Ecto neural progenitor cell (in vitro differentiated cells): ENCODE measurements around the gene MRPS26.
"Not testable (repeated sequence)": the region's sequence is repeated elsewhere in the genome, so short reads cannot be mapped to it uniquely, and the experiment has no call there.

ENCODE experiments used
- DNase-seq: peaks from one replicate; pipeline ENCODE4 v3.0.0-alpha.2; 2018; ENCODE audit warnings: low spot score

The MRPS26 gene

DNA sequence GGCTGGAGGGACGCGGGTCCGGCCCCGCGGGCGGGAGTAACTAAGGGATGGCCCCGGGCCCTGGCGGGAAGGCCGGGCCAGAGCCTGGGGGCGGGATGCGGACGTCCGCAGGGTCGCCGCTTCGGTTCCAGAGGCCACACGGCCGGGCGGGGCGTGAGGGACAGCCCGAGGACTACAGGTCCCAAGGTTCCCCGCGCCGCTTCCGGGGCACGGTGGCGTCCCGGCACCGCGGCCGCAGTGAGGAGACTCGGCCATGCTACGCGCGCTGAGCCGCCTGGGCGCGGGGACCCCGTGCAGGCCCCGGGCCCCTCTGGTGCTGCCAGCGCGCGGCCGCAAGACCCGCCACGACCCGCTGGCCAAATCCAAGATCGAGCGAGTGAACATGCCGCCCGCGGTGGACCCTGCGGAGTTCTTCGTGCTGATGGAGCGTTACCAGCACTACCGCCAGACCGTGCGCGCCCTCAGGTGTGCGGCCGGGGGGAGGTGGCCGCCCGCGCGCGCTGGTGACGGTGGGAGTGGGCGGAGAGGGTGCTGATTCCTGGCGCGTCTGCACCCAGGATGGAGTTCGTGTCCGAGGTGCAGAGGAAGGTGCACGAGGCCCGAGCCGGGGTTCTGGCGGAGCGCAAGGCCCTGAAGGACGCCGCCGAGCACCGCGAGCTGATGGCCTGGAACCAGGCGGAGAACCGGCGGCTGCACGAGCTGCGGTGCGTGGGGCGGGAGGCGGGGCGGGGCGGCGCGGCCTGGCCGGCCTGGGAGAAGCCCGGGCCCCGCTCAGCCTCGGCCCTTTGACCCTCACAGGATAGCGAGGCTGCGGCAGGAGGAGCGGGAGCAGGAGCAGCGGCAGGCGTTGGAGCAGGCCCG, at the start of gene MRPS26:
MRPS26 (plus strand) TSS at position 237 of the 861 bp plus-strand sequence; CDS start at position 254, 17 bp downstream.
- DNase-seq = peak; percentile 95

DNA sequence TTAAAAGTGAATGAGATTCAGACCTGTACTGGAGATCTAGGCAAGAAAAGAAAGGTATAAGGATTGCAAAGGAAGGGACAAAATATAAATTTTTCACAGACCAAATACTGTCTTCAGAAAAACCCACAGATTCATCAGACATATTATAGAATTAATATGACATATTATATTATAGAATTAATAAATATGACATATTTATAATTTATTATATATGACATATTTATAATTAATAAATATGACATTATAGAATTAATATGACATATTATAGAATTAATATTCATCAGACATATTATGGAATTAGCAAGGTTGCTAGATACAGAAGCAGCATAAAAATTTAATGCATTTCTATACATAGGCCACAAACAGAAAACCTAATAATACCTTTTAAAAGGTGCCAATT, 47.1 kb upstream of the MRPS26 start:
- no peak for DNase-seq

GRCh38 chr20:3000852-3001523, 44.9 kb upstream of the MRPS26 start:
- DNase-seq = no peak

DNA sequence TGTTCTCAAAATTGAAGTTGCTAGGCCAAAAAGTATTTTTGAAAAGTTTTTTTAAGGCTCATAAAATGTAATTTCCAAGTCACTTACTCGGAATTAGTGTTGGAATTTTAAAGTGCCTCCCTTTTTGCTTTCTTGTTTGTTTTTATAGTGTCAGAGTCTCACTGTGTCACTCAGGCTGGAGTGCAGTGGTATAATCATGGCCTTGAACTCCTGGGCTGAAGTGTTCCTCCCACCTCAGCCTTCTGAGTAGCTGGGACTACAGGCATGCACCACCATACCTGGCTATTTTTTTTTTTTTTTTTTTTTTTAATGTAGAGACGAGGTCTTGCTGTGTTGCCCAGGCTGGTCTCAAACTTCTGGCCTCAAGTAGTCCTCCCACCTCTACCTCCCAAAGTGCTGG, 42.4 kb upstream of the MRPS26 start:
- DNase-seq = no peak

DNA sequence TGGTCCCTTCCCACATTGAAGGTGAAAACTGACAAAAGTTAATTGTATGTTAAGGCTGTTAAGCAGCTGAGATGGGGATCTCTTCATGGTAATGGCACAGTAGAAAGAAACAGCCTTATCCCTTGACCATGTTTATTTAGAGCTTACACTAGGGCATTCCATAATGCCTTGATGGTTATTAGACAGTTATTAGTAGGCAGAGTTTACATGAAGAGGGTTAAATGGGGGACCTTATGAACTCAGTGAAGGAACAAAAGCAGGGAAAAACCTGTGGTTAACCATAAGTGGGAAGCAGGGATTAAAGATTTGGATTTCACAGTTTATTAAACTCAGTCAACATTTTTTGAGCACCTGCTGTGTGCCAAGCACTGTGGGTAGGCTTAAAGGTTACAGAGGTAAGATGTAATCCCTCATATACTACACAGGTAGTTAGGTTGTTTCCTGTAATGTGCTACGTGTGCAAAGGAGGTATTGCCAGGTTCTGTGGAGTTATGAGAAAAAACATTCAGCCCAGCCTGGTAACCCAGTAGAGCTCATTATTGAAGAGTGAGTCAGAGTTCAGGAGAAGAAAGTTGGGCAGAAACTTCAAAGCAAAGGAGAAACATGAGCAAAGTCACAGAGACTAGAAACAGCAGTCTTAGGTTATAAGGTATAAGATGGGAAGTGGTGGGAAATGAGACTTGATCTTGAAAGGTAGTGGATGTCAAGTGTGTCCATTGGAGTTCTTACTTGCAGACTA, 34.7 kb upstream of the MRPS26 start:
- no peak for DNase-seq

GRCh38 chr20:3011752-3012151, 34.1 kb upstream of the MRPS26 start:
- no peak for DNase-seq

DNA sequence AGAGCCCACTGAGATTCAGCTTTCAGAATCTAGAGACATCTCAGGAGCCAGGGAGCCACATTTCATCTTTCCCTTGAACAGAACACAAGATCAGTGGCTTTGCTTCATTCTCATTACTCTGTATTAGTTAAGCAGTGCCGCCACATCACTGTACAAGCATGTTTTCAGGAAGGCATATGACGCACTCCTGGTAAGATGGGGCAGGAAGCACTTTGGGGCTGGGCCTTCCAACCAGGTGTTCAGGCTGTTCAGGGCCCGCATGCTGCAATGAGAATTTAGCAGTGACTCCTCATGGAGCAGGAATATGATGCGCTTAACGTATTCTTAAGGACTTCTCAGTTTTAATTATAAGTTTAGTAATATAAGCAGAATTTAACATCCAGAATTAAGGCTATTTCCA, 32.1 kb upstream of the MRPS26 start:
- DNase-seq = no peak

DNA sequence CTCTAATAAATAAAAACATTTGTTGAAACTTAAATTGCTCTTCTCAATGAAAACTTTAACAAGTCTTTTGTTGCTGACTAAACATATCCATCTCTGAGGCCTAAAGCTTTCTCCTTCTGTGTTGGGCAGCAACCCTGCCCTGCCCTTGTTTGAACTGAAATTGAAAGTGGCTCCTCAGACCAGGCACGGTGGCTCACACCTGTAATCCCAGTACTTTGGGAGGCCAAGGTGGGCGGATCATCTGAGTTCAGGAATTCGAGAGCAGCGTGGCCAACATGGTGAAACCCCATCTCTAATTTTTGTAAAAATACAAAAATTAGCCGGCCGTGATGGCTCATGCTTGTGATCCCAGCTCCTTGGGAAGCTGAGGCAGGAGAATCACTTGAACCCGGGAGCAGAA, 31.7 kb upstream of the MRPS26 start:
- DNase-seq = no peak

GRCh38 chr20:3014662-3015061, 31.2 kb upstream of the MRPS26 start:
- DNase-seq = no peak

DNA sequence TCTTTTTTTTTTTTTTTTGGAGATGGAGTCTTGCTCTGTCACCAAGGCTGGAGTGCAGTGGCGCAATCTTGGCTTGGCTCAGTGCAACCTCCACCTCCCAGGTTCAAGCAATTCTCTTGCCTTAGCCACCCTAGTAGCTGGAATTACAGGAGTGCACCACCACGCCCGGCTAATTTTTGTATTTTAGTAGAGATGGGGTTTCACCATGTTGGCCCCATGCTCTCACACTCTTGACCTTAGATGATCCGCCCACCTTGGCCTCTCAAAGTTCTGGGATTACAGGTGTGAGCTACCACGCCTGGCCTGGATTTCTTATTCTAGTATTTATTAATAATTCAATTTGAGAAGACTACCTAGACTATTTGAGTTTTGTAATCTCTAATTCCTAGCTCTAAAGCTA, 30.6 kb upstream of the MRPS26 start:
- not testable (repeated sequence) for DNase-seq

DNA sequence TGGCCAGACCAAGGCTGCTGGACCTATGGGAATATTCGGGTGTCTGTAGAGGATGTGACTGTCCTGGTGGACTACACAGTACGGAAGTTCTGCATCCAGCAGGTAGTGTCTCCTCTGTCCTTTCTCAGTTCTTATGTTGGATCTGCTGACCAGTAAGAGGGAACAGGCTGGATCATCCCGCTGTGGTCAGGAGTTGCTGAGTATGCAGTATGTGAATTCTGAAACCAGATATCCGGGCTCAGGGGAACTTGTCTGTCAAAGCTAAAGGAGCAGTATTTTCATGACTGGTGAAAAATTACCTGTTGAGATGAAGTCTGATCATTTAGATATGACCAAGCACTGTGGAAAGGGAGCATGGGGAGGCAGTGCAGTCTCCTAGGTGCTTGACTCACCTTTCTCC, 24.5 kb upstream of the MRPS26 start:
- no peak for DNase-seq

DNA sequence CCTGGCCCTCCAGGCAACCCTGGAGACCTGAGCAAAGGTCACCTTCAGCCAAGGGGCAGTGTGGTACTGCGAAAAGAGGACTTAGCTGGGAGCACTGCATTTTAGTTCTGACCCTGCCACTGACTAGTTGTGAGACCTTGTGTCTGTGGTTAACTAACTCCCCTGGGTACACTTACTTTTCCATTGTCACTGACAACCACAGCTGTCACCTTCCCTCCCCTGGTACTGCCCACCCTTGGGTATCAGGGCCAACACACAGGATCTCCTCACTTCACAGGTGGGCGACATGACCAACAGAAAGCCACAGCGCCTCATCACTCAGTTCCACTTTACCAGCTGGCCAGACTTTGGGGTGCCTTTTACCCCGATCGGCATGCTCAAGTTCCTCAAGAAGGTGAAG, 24.1 kb upstream of the MRPS26 start:
- no peak for DNase-seq

- DNase-seq = not testable (repeated sequence)
Observed at GRCh38 chr20:3022559-3023490, 23.0 kb upstream of the MRPS26 start.

DNA sequence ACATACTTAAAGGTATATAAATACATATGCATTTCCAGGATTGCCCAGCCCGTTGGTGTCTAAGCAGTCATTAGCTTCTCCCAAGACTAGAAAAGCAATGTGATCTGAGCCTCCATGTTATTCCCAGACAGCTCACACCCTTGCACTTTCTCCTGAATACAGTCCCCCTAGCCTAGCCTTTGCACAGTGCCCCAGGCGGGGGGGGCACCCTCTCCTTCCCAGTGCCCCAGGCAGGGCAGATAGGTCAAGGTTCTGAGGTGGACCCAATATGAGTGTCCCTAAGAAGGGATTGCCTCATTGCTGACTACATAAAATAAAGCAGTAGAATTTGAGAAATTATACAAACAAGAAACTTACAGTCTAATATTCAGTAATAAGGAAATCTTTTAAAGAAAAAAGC, 17.9 kb upstream of the MRPS26 start:
- no peak for DNase-seq

- no peak for DNase-seq
Observed at GRCh38 chr20:3031524-3032147, 14.2 kb upstream of the MRPS26 start.

- no peak for DNase-seq
Observed at GRCh38 chr20:3032624-3033023, 13.2 kb upstream of the MRPS26 start.

DNA sequence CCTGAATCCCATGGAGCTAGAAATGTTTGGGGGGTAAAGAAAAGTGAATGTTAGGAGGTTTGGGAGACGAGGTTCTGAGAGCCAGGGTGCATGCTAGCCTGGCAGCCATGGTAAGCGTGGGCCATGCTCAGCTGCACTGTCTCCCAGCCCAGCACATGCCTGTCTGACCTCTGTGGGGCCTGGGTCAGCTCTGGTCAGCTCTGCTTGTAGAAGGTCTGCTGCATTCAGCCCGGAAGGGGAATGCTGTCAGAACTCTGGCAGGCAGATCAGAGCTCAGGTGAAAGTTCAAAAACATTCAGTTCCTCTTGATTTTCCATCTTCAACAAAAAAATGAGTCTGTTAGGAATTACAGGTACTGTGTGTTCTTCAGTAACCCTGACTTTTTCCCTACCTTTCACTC, 8.2 kb upstream of the MRPS26 start:
- no peak for DNase-seq

- no peak for DNase-seq
Observed at GRCh38 chr20:3038454-3038853, 7.4 kb upstream of the MRPS26 start.

DNA sequence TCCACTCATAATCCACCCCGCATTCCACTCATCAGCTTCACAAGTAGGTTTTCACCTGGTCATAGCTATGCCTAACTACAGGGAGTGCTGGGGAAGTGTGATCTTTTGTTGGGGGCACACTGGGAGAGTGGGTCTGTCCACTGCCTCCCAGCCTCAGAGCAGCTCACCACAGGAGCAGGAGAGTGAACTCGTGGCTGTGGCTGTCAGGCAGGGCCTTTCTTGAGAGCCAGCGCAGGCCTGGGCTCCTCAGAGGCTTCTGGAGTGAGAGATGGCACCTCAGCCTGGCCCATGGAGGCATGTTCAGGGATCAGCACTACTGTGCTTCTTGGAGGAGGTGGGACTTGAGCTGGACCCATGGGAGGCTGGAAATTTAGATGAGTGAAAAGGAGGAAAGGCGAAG, 6.4 kb upstream of the MRPS26 start:
- no peak for DNase-seq

DNA sequence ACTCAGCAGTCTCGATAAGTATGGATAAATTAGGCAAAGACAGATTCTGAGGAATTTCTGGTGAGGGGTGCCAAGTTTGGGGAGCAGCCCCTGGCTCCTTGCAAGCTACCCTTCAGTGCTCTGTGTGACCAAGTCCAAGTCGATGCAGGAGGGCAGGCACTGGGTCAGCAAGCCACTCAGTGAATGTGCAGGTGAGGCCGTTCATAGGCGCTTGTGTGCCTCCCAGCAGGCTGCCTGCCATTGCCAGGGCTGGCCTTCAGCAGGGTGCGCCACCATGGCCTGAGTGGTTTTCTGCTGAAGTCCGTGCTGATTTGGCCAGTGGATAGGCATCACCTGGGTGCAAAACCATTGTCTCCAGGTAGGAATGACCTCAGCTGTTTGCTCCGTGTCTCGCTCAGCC, 5.8 kb upstream of the MRPS26 start:
- no peak for DNase-seq

DNA sequence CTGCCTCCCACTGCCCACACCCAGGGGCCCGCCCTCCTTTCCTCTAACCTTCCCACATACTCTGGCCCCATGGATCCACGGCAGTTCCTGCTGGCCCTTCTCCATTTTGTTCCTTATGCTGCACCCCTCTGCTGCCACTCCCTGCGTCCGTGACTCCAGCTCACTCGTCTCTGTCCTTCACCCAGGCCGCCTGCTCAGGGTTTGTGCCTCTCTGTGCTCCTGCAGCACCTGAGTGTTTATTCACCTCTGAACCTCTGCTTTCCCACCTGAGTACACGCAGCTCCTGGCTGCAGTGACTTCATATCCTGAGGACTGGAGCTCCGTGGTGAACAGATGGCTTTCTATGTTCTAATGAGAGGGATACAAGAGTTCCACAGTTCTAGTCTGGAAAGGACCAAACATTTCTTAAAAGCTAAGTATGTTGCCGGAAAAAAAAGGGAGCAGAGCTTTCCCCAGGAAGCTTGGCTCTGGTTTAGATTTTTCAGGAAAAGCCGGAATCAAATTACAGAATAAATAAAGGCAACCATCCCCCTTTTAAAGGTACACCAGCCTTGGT, 3.9 kb upstream of the MRPS26 start:
- DNase-seq = no peak
